Progenitor cell of endocrine pancreas (in vitro differentiated cells): Measurements from ENCODE around the gene PPM1B. TPM values are rescaled to one million over a fixed set of nuclear protein-coding genes. Genes with fewer than 3 reads are reported as not detected.
"Not testable (repeated sequence)": the region's sequence is repeated elsewhere in the genome, so short reads cannot be mapped to it uniquely, and the experiment has no call there.

Experiments used
- DNase-seq: peaks from one replicate; pipeline ENCODE4 v3.0.0; 2021; ENCODE audit warnings: low spot score; ENCODE audit not compliant: unreplicated experiment
- H3K27ac Mint-ChIP-seq: 2 replicates; pipeline ENCODE4 v1.8.0; 2021; ENCODE audit warnings: mild to moderate bottlenecking, moderate library complexity, mixed read lengths
- H3K27me3 Mint-ChIP-seq: 2 replicates; pipeline ENCODE4 v1.8.0; 2021; ENCODE audit warnings: mixed read lengths
- H3K36me3 Mint-ChIP-seq: 2 replicates; pipeline ENCODE4 v1.8.0; 2022; ENCODE audit warnings: mixed read lengths; ENCODE audit not compliant: insufficient read depth
- H3K4me1 Mint-ChIP-seq: 2 replicates; pipeline ENCODE4 v1.8.0; 2021; ENCODE audit warnings: low read depth, mixed read lengths
- H3K4me3 Mint-ChIP-seq: 2 replicates; pipeline ENCODE4 v1.8.0; 2021; ENCODE audit warnings: low read depth, mild to moderate bottlenecking, moderate library complexity, mixed read lengths
- H3K9me3 Mint-ChIP-seq: 2 replicates; pipeline ENCODE4 v1.8.0; 2021; ENCODE audit warnings: low read depth, mixed read lengths
- CTCF ChIP-seq: fragments of 200-600 bp; sonication (generic); IDR thresholded peaks from one replicate; pipeline ENCODE4 v1.5.0; 2021; ENCODE audit warnings: antibody characterized with exemption, mild to moderate bottlenecking; ENCODE audit not compliant: unreplicated experiment
- total RNA-seq: library from RNA; stranded (reverse); gene quantifications from 2 replicates; pipeline ENCODE4 v1.2.1, GENCODE V29; 2021

The PPM1B gene
- total RNA-seq, 1 donor from 2014 or later = 60.8 TPM

GRCh38 chr2:44167908-44168680 lies 581 bp upstream of the PPM1B start:
- no peaks in the 10 kb centered on the region for H3K27me3 Mint-ChIP-seq
- peaks cover 12% of the 10 kb centered on the region for H3K4me1 Mint-ChIP-seq
- H3K9me3 Mint-ChIP-seq = peaks cover 23% of the 10 kb centered on the region
- peak overlapping the region; percentile 99 for H3K27ac Mint-ChIP-seq
- TF ChIP-seq CTCF = no peak
- DNase-seq = peak; percentile 89
- peak overlapping the region; percentile 99 for H3K4me3 Mint-ChIP-seq
- peaks cover 7% of the 10 kb centered on the region for H3K36me3 Mint-ChIP-seq

- DNase-seq = peak; percentile 36
- H3K9me3 Mint-ChIP-seq = peaks cover 23% of the 10 kb centered on the region
- peak overlapping the region; percentile 99 for H3K4me3 Mint-ChIP-seq
- H3K27ac Mint-ChIP-seq = peak overlapping the region; percentile 99
- H3K4me1 Mint-ChIP-seq = peaks cover 15% of the 10 kb centered on the region
- TF ChIP-seq CTCF = no peak
- H3K27me3 Mint-ChIP-seq = no peaks in the 10 kb centered on the region
- peaks cover 7% of the 10 kb centered on the region for H3K36me3 Mint-ChIP-seq
Measured at GRCh38 chr2:44169155-44169898, 652 bp downstream of the PPM1B start.

- TF ChIP-seq CTCF = no peak
- Mint-ChIP-seq H3K4me1 (peaks cover 20% of the 10 kb centered on the region), H3K36me3 (peaks cover 7% of the 10 kb centered on the region), H3K9me3 (peaks cover 19% of the 10 kb centered on the region), H3K27me3 (no peaks in the 10 kb centered on the region), H3K27ac (no peak overlapping the region), H3K4me3 (peak overlapping the region; percentile 90)
- no peak for DNase-seq
Measured at GRCh38 chr2:44170311-44170717, 1.6 kb downstream of the PPM1B start.

DNA sequence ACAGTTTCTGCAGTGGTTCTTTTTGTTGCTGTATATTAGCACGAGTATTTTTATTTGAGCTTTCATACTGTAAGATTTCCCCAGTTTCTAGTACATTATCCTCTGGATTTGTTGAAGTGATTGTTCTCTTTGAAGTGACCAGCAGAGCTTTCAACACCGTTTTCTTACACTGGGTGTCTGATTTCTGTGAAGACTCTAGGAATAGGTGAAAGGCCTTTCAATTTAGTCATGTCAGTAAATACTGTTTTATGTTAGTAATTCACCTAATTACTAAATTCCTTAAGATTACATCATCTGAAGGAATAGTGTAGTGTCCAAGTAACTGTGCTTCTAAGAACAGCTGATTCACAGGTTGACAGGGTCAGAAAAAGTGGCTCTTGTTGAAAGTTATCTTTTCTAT lies 2.3 kb downstream of the PPM1B start:
- Mint-ChIP-seq H3K4me1 (peaks cover 22% of the 10 kb centered on the region), H3K27me3 (no peaks in the 10 kb centered on the region), H3K9me3 (peaks cover 16% of the 10 kb centered on the region), H3K4me3 (peak overlapping the region; percentile 90), H3K36me3 (peaks cover 9% of the 10 kb centered on the region), H3K27ac (peak overlapping the region; percentile 68)
- DNase-seq = no peak
- no peak for TF ChIP-seq CTCF

DNA sequence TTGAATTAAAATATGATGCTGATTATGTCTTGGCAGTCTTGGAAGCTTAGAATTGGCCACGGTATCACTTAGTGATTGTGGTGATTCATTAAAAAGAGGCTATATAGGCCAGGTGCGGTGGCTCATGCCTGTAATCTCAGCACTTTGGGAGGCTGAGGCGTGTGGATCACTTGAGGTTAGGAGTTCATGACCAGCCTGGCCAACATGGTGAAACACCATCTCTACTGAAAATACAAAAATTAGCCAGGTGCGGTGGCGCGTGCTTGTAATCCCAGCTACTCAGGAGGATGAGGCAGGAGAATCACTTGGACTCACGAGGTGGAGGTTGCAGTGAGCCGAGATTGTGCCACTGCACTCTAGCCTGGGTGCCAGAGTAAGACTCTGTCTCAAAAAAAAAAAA lies 2.8 kb downstream of the PPM1B start:
- H3K4me3 Mint-ChIP-seq = peak overlapping the region; percentile 90
- not testable (repeated sequence) for H3K36me3 Mint-ChIP-seq, DNase-seq, H3K27me3 Mint-ChIP-seq
- H3K27ac Mint-ChIP-seq = peak overlapping the region; percentile 38
- H3K9me3 Mint-ChIP-seq = peaks cover 13% of the 10 kb centered on the region
- H3K4me1 Mint-ChIP-seq = peaks cover 24% of the 10 kb centered on the region
